Fibroblast of villous mesenchyme (primary cell): ENCODE results near the gene RNF34. TPM values are rescaled to one million over a fixed set of nuclear protein-coding genes. Genes with fewer than 3 reads are reported as not detected.
"Not testable (repeated sequence)": the region's sequence is repeated elsewhere in the genome, so short reads cannot be mapped to it uniquely, and the experiment has no call there.

Experiments
- DNase-seq: peaks from one replicate; pipeline ENCODE4 v3.0.0-alpha.2; 2010; ENCODE audit warnings: low read depth
- H3K4me3 ChIP-seq: 2 replicates; pipeline ENCODE4 v1.5.1; 2011; ENCODE audit warnings: low read depth, mild to moderate bottlenecking, low read length
- CTCF ChIP-seq: IDR thresholded peaks from 2 replicates; pipeline ENCODE4 v1.5.1; 2012; ENCODE audit warnings: low read depth, mild to moderate bottlenecking, low read length; ENCODE audit not compliant: insufficient read depth
- total RNA-seq: library from RNA; depleted of rRNA; stranded (reverse); fragments of >200 nt; gene quantifications from 2 replicates; pipeline ENCODE4 v1.2.3, GENCODE V29; 2012

RNF34 gene
- total RNA-seq, 1 donor, result 52.7 TPM

- no peak overlapping the region for H3K4me3 ChIP-seq
- no peak for TF ChIP-seq CTCF
- no peak for DNase-seq
Measured at GRCh38 chr12:121358073-121358472, 41.8 kb upstream of the RNF34 start.

- no peak for DNase-seq
- no peak for TF ChIP-seq CTCF
- H3K4me3 ChIP-seq, result no peak overlapping the region
Measured at GRCh38 chr12:121364683-121365121, 35.2 kb upstream of the RNF34 start.

- no peak for DNase-seq
- TF ChIP-seq CTCF, result no peak
- no peak overlapping the region for H3K4me3 ChIP-seq
Measured at GRCh38 chr12:121365416-121366062, 34.4 kb upstream of the RNF34 start.

GRCh38 chr12:121366063-121366459, 33.9 kb upstream of the RNF34 start:
- DNase-seq, result no peak
- TF ChIP-seq CTCF, result no peak
- H3K4me3 ChIP-seq, result no peak overlapping the region

- H3K4me3 ChIP-seq, result no peak overlapping the region
- DNase-seq, result no peak
- TF ChIP-seq CTCF, result no peak
Measured at GRCh38 chr12:121371404-121371803, 28.5 kb upstream of the RNF34 start.

- TF ChIP-seq CTCF, result no peak
- no peak for DNase-seq
Measured at GRCh38 chr12:121373755-121374154, 26.2 kb upstream of the RNF34 start.

GRCh38 chr12:121374336-121374735, 25.6 kb upstream of the RNF34 start:
- H3K4me3 ChIP-seq, DNase-seq: not testable (repeated sequence)

More at GRCh38 chr12:121373755-121374154, 26.2 kb upstream of the RNF34 start:
- H3K4me3 ChIP-seq, result no peak overlapping the region

GRCh38 chr12:121374945-121375584, 24.9 kb upstream of the RNF34 start:
- not testable (repeated sequence) for DNase-seq, H3K4me3 ChIP-seq
